HepG2 (cell line): ENCODE results near the gene FIS1. TPM values are rescaled to one million over a fixed set of nuclear protein-coding genes. Genes with fewer than 3 reads are reported as not detected.

ENCODE experiments used
- CHCHD3 ChIP-seq: sonication (generic); formaldehyde crosslinking; IDR thresholded peaks from 2 replicates; pipeline ENCODE4 v1.8.0; 2022; ENCODE audit warnings: mild to moderate bottlenecking, missing genetic modification reagents, moderate library complexity
- MATR3 ChIP-seq: sonication (generic); formaldehyde crosslinking; IDR thresholded peaks from 2 replicates; pipeline ENCODE4 v1.4.0; 2020; ENCODE audit warnings: missing genetic modification reagents
- PRDM10 ChIP-seq: sonication (generic); formaldehyde crosslinking; IDR thresholded peaks from 2 replicates; pipeline ENCODE4 v1.4.0; 2020; ENCODE audit warnings: low read depth, missing genetic modification reagents
- REPIN1 ChIP-seq: sonication (generic); formaldehyde crosslinking; IDR thresholded peaks from 2 replicates; pipeline ENCODE4 v1.8.0; 2022; ENCODE audit warnings: missing genetic modification reagents, low read depth, mild to moderate bottlenecking, borderline replicate concordance
- SMYD3 ChIP-seq: sonication (generic); formaldehyde crosslinking; IDR thresholded peaks from 2 replicates; pipeline ENCODE4 v1.8.1; 2023; ENCODE audit warnings: mild to moderate bottlenecking, missing genetic modification reagents
- WIZ ChIP-seq: sonication (generic); formaldehyde crosslinking; IDR thresholded peaks from 2 replicates; pipeline ENCODE4 v1.5.1; 2020; ENCODE audit warnings: mild to moderate bottlenecking, missing genetic modification reagents
- ZNF598 ChIP-seq: sonication (generic); formaldehyde crosslinking; IDR thresholded peaks from 2 replicates; pipeline ENCODE4 v1.5.1; 2020; ENCODE audit warnings: mild to moderate bottlenecking, missing genetic modification reagents, borderline replicate concordance
- ZNF609 ChIP-seq: sonication (generic); formaldehyde crosslinking; IDR thresholded peaks from 2 replicates; pipeline ENCODE4 v1.4.0; 2020; ENCODE audit warnings: mild to moderate bottlenecking, missing genetic modification reagents, borderline replicate concordance
- ZSCAN21 ChIP-seq: sonication (generic); formaldehyde crosslinking; IDR thresholded peaks from 2 replicates; pipeline ENCODE4 v1.8.0; 2022; ENCODE audit warnings: mild to moderate bottlenecking, missing genetic modification reagents, moderate library complexity, borderline replicate concordance
- polyA plus RNA-seq, 8 experiments: library from polyadenylated mRNA; depleted of rRNA in 3 of 8; stranded (reverse) in 7 of 8; unstranded in 1 of 8; fragments of >200 nt; fragmentation: Illumina TruSeq in 4 of 8; extraction: Trizol in 4 of 8; gene quantifications; 2 replicates each; pipeline versions ENCODE4 v1.2.1 to v1.2.3, GENCODE V29; 2011 to 2016; ENCODE audit warnings: low read depth in 4 of 8, missing spikeins in 1 of 8, mixed read lengths in 1 of 8; ENCODE audit not compliant: insufficient read depth in 1 of 8
- total RNA-seq, 5 experiments: library from RNA; depleted of rRNA; stranded (reverse); fragments of >200 nt; fragmentation: Illumina TruSeq; extraction: Trizol; gene quantifications; 2 replicates each; pipeline ENCODE4 v1.2.3, GENCODE V29; 2016; ENCODE audit warnings: low read depth in 1 of 5

The FIS1 gene
- total and polyA plus RNA-seq, 2 of the 13 experiments (the other 11 are each of a cell fraction or from before 2014, with no cell fraction given) = 97.5 to 101 TPM

- TF ChIP-seq CHCHD3 (CRISPR knock-in tag) (no peak), REPIN1 (peak; percentile 56), PRDM10 (no peak), ZSCAN21 (CRISPR knock-in tag) (no peak), ZNF598 (CRISPR knock-in tag) (peak; percentile 38; the same call in 1 of the 2 replicates), ZNF609 (CRISPR knock-in tag) (peak; percentile 91), SMYD3 (CRISPR knock-in tag) (no peak), WIZ (CRISPR knock-in tag) (no peak), MATR3 (no peak)
Observed at GRCh38 chr7:101200862-101201599, 43.9 kb downstream of the FIS1 start, which contains the start of gene MOGAT3 (continued).
